T47D (cell line): ENCODE results near the gene PKIG.
A peak's percentile ranks its signal among the peaks of the same experiment; 100 is the strongest.

Experiments
- DNase-seq, 2 experiments: peaks; one replicate each; pipeline versions ENCODE4 v3.0.0 to v3.0.0-alpha.2; 2011 to 2012; ENCODE audit warnings: low read depth in 1 of 2, low spot score in 1 of 2
- JUND ChIP-seq: IDR thresholded peaks from 2 replicates; pipeline ENCODE4 v1.6.1; 2012; ENCODE audit warnings: low read depth
- in situ Hi-C: cut with HindIII; loops from 2 replicates; pipeline ENCODE4 v1.10.0; 2016; ENCODE audit warnings: low sequenced_read_pairs, low pct_unique_long_range_greater_than_20kb

The PKIG gene

GRCh38 chr20:44633187-44633810, 50.9 kb downstream of the PKIG start:
- DNase-seq, result no peak
- TF ChIP-seq JUND, result no peak
- in situ Hi-C loops, result no loop called here

- DNase-seq, result no peak
- in situ Hi-C loops, result no loop called here
- TF ChIP-seq JUND, result no peak
Measured at GRCh38 chr20:44633872-44634600, 51.7 kb downstream of the PKIG start.

GRCh38 chr20:44635877-44636276, 53.5 kb downstream of the PKIG start:
- DNase-seq, result no peak
- TF ChIP-seq JUND, result no peak
- in situ Hi-C loops, result no loop called here

- no peak for DNase-seq
- in situ Hi-C loops, result no loop called here
- no peak for TF ChIP-seq JUND
Measured at GRCh38 chr20:44637042-44637441, 54.7 kb downstream of the PKIG start.

- TF ChIP-seq JUND, result no peak
- in situ Hi-C loops, result no loop called here
- DNase-seq, result no peak
Measured at GRCh38 chr20:44637522-44638372, 55.4 kb downstream of the PKIG start.

GRCh38 chr20:44640522-44640921, 58.1 kb downstream of the PKIG start:
- no peak for TF ChIP-seq JUND
- DNase-seq, result no peak
- in situ Hi-C loops, result no loop called here

- DNase-seq, result no peak
- in situ Hi-C loops, result no loop called here
- TF ChIP-seq JUND, result no peak
Measured at GRCh38 chr20:44641325-44641724, 58.9 kb downstream of the PKIG start.

GRCh38 chr20:44642203-44643153, 60.1 kb downstream of the PKIG start:
- peak in 1 of 2 experiments; percentile 55 for DNase-seq
- in situ Hi-C loops, result no loop called here
- no peak for TF ChIP-seq JUND

- DNase-seq, result no peak
- in situ Hi-C loops, result no loop called here
- no peak for TF ChIP-seq JUND
Measured at GRCh38 chr20:44643154-44643519, 60.8 kb downstream of the PKIG start.

GRCh38 chr20:44643596-44644229, 61.3 kb downstream of the PKIG start:
- DNase-seq, result no peak
- no peak for TF ChIP-seq JUND
- in situ Hi-C loops, result no loop called here

GRCh38 chr20:44644230-44644617, 61.8 kb downstream of the PKIG start:
- no peak for DNase-seq
- TF ChIP-seq JUND, result no peak
- in situ Hi-C loops, result no loop called here

GRCh38 chr20:44644667-44645131, 62.3 kb downstream of the PKIG start:
- in situ Hi-C loops, result no loop called here
- TF ChIP-seq JUND, result no peak
- DNase-seq, result no peak
